Measurements from ENCODE around the gene ECI2. TPM values are rescaled to one million over a fixed set of nuclear protein-coding genes. Genes with fewer than 3 reads are reported as not detected.

Gene ECI2
- total and polyA plus RNA-seq, 2 of the 13 experiments (the other 11 are each of a cell fraction or from before 2014, with no cell fraction given), result 78.5 to 228 TPM

GRCh38 chr6:4135665-4136353 lies 434 bp upstream of the ECI2 start (continued):
- TF ChIP-seq ZNF646 (CRISPR knock-in tag; IDR thresholded peaks at IDR 0.05), result no peak
- TF ChIP-seq ZNF891 (CRISPR knock-in tag; IDR thresholded peaks at IDR 0.05), result 0 out of 2 replicates have a peak, but pooled peaks have one; percentile 38
- TF ChIP-seq NCOA2 (CRISPR knock-in tag; IDR thresholded peaks at IDR 0.05), result 0 out of 2 replicates have a peak, but pooled peaks have one; percentile 32
- TF ChIP-seq FOXO1 (CRISPR knock-in tag; IDR thresholded peaks at IDR 0.05), result peak; percentile 65; the same call in 1 of the 2 replicates
- peak; percentile 65 for TF ChIP-seq ZNF556 (CRISPR knock-in tag; IDR thresholded peaks at IDR 0.05; ENCODE audit: borderline replicate concordance)
- TF ChIP-seq ZNF720 (CRISPR knock-in tag; IDR thresholded peaks at IDR 0.05), result no peak
- TF ChIP-seq ZNF839 (CRISPR knock-in tag; IDR thresholded peaks at IDR 0.05; ENCODE audit: borderline replicate concordance), result no peak
- TF ChIP-seq PRPF4 (IDR thresholded peaks at IDR 0.05; ENCODE audit: low read depth, low read length, poor library complexity, severe bottlenecking), result no peak
- TF ChIP-seq HNRNPK (IDR thresholded peaks at IDR 0.05; ENCODE audit: low read depth, low read length, poor library complexity, severe bottlenecking), result peak; percentile 75
- TF ChIP-seq SPEN (CRISPR knock-in tag; IDR thresholded peaks at IDR 0.05; ENCODE audit: low read depth), result peak; percentile 76
- TF ChIP-seq TFDP1 (CRISPR knock-in tag; IDR thresholded peaks at IDR 0.05; ENCODE audit: borderline replicate concordance), result peak; percentile 47; the same call in 1 of the 2 replicates
- peak; percentile 43 for TF ChIP-seq CTCF (CRISPR knock-in tag; IDR thresholded peaks at IDR 0.05)
- peak; percentile 79; the same call in 1 of the 2 replicates for TF ChIP-seq ZBTB39 (CRISPR knock-in tag; IDR thresholded peaks at IDR 0.05)
- peak; percentile 49; the same call in 1 of the 2 replicates for TF ChIP-seq ARNT2 (CRISPR knock-in tag; IDR thresholded peaks at IDR 0.05; ENCODE audit: low read depth)
- TF ChIP-seq ZNF775 (CRISPR knock-in tag; IDR thresholded peaks at IDR 0.05; ENCODE audit: borderline replicate concordance), result no peak
- TF ChIP-seq ZNF292 (CRISPR knock-in tag; IDR thresholded peaks at IDR 0.05; ENCODE audit: borderline replicate concordance, low read depth), result peak; percentile 75

All from HepG2 (cell line).